ENCODE results near the gene ART3.

DNA sequence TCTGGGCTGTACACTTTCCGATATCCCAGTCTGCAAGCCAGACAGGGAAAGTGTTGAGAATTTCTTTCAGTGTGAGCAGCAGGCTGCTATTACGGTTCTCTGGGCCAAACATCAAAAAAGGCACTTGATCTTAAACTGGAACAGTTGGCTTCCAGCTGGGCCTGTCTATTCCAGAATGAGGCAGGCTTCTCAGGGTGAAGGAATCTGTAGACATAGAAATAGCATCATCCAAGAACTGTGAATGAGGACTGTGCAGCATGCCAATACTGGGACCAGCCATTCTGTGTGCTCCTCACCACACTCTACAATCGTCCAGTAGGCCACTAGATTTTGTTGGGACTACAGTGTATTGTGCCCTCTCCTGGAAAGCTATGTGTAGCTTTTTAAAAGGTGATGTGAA lies 31.1 kb downstream of the ART3 start:
- TF ChIP-seq POLR2AphosphoS5 (IDR thresholded peaks at IDR 0.05) (no peak), CTCF (IDR thresholded peaks at IDR 0.05) (no peak)
